Endothelial cell (in vitro differentiated cells): ENCODE measurements around the gene TMEM115. TPM values are rescaled to one million over a fixed set of nuclear protein-coding genes. Genes with fewer than 3 reads are reported as not detected.

Experiments
- DNase-seq: peaks from one replicate; pipeline ENCODE4 v3.0.0; 2021; ENCODE audit warnings: low spot score
- H3K27ac Mint-ChIP-seq: one replicate; pipeline ENCODE4 v1.8.0; 2021; ENCODE audit warnings: mixed read lengths, inconsistent platforms; ENCODE audit not compliant: unreplicated experiment
- H3K27me3 Mint-ChIP-seq: one replicate; pipeline ENCODE4 v1.8.0; 2021; ENCODE audit warnings: mild to moderate bottlenecking, moderate library complexity, mixed read lengths, inconsistent platforms; ENCODE audit not compliant: unreplicated experiment
- H3K36me3 Mint-ChIP-seq: one replicate; pipeline ENCODE4 v1.8.0; 2021; ENCODE audit warnings: mild to moderate bottlenecking, low read depth, mixed read lengths, inconsistent platforms; ENCODE audit not compliant: unreplicated experiment
- H3K4me1 Mint-ChIP-seq: one replicate; pipeline ENCODE4 v1.8.0; 2021; ENCODE audit warnings: mild to moderate bottlenecking, mixed read lengths, inconsistent platforms; ENCODE audit not compliant: unreplicated experiment
- H3K4me3 Mint-ChIP-seq: one replicate; pipeline ENCODE4 v1.8.0; 2021; ENCODE audit warnings: mild to moderate bottlenecking, mixed read lengths, inconsistent platforms; ENCODE audit not compliant: unreplicated experiment
- H3K9me3 Mint-ChIP-seq: one replicate; pipeline ENCODE4 v1.8.0; 2021; ENCODE audit warnings: mixed read lengths, inconsistent platforms; ENCODE audit not compliant: unreplicated experiment
- CTCF ChIP-seq: fragments of 200-600 bp; sonication (generic); IDR thresholded peaks from one replicate; pipeline ENCODE4 v1.5.0; 2021; ENCODE audit warnings: antibody characterized with exemption; ENCODE audit not compliant: unreplicated experiment
- total RNA-seq: library from RNA; stranded (reverse); fragmentation: NEBNext Ultra II Directional; extraction: Animal tissue kit (Norgen Biotek cat#: 25700); gene quantifications from one replicate; pipeline ENCODE4 v1.2.1, GENCODE V29; 2021; ENCODE audit not compliant: unreplicated experiment

Gene TMEM115
- total RNA-seq, 1 donor from 2014 or later = 44.9 TPM

- peaks cover 26% of the 10 kb centered on the region for H3K27me3 Mint-ChIP-seq
- peak; percentile 65 for DNase-seq
- peaks cover 36% of the 10 kb centered on the region for H3K36me3 Mint-ChIP-seq
- H3K4me3 Mint-ChIP-seq = peak overlapping the region; percentile 96
- H3K27ac Mint-ChIP-seq = peak overlapping the region; percentile 77
- H3K9me3 Mint-ChIP-seq = no peaks in the 10 kb centered on the region
- no peak for TF ChIP-seq CTCF
- peaks cover 52% of the 10 kb centered on the region for H3K4me1 Mint-ChIP-seq
Observed at GRCh38 chr3:50320853-50321335, 38.4 kb downstream of the TMEM115 start.

GRCh38 chr3:50319894-50320625 lies 39.3 kb downstream of the TMEM115 start:
- H3K9me3 Mint-ChIP-seq = no peaks in the 10 kb centered on the region
- H3K27me3 Mint-ChIP-seq = peaks cover 26% of the 10 kb centered on the region
- H3K4me3 Mint-ChIP-seq = peak overlapping the region; percentile 96
- TF ChIP-seq CTCF = no peak
- peaks cover 55% of the 10 kb centered on the region for H3K4me1 Mint-ChIP-seq
- H3K27ac Mint-ChIP-seq = peak overlapping the region; percentile 77
- peaks cover 41% of the 10 kb centered on the region for H3K36me3 Mint-ChIP-seq
- peak; percentile 4 for DNase-seq

- H3K9me3 Mint-ChIP-seq = no peaks in the 10 kb centered on the region
- H3K36me3 Mint-ChIP-seq = peaks cover 36% of the 10 kb centered on the region
- no peak for TF ChIP-seq CTCF
- peak overlapping the region; percentile 50 for H3K27ac Mint-ChIP-seq
- H3K4me1 Mint-ChIP-seq = peaks cover 49% of the 10 kb centered on the region
- H3K4me3 Mint-ChIP-seq = peak overlapping the region; percentile 96
- H3K27me3 Mint-ChIP-seq = peaks cover 26% of the 10 kb centered on the region
- no peak for DNase-seq
Observed at GRCh38 chr3:50319181-50319893, 40.0 kb downstream of the TMEM115 start.

GRCh38 chr3:50318615-50319014 lies 40.7 kb downstream of the TMEM115 start:
- Mint-ChIP-seq H3K27me3 (peaks cover 26% of the 10 kb centered on the region), H3K9me3 (no peaks in the 10 kb centered on the region), H3K4me3 (peak overlapping the region; percentile 96), H3K36me3 (peaks cover 42% of the 10 kb centered on the region), H3K4me1 (peaks cover 46% of the 10 kb centered on the region), H3K27ac (peak overlapping the region; percentile 70)
- no peak for TF ChIP-seq CTCF
- no peak for DNase-seq

- Mint-ChIP-seq H3K4me1 (peaks cover 43% of the 10 kb centered on the region), H3K9me3 (no peaks in the 10 kb centered on the region), H3K36me3 (peaks cover 44% of the 10 kb centered on the region), H3K27me3 (peaks cover 24% of the 10 kb centered on the region), H3K27ac (peak overlapping the region; percentile 70), H3K4me3 (peak overlapping the region; percentile 96)
- DNase-seq = no peak
- no peak for TF ChIP-seq CTCF
Observed at GRCh38 chr3:50318163-50318562, 41.2 kb downstream of the TMEM115 start.
